Activated CD4-positive, alpha-beta memory T cell treated with anti-CD3 and anti-CD28 coated beads for 36 hours (primary cell): ENCODE results near the gene ADGRG1. TPM values are rescaled to one million over a fixed set of nuclear protein-coding genes. Genes with fewer than 3 reads are reported as not detected.

Experiments
- CTCF ChIA-PET: fragments of 350-600 bp; sonication (Branson Sonifier 250); formaldehyde crosslinking; loops from one replicate; lab custom pipeline; 2021; ENCODE audit warnings: antibody characterized with exemption, inconsistent platforms; lab: Charles Lee
- POLR2A ChIA-PET: fragments of 350-600 bp; sonication (Branson Sonifier 250); formaldehyde crosslinking; loops from one replicate; lab custom pipeline; 2021; ENCODE audit warnings: antibody characterized with exemption; lab: Charles Lee
- DNase-seq: peaks from one replicate; pipeline ENCODE4 v3.0.0-alpha.2; 2020
- H3K27ac Mint-ChIP-seq: one replicate; pipeline ENCODE4 v1.8.0; 2021; ENCODE audit warnings: mixed read lengths
- H3K27me3 Mint-ChIP-seq: one replicate; pipeline ENCODE4 v1.8.0; 2021; ENCODE audit warnings: mixed read lengths
- H3K36me3 Mint-ChIP-seq: one replicate; pipeline ENCODE4 v1.8.0; 2021; ENCODE audit warnings: mixed read lengths
- H3K4me1 Mint-ChIP-seq: one replicate; pipeline ENCODE4 v1.8.0; 2021; ENCODE audit warnings: low read depth, mixed read lengths
- H3K4me3 Mint-ChIP-seq: one replicate; pipeline ENCODE4 v1.8.0; 2021; ENCODE audit warnings: mild to moderate bottlenecking, mixed read lengths
- H3K9me3 Mint-ChIP-seq: one replicate; pipeline ENCODE4 v1.8.0; 2021; ENCODE audit warnings: mixed read lengths
- intact Hi-C: fragments of 100-400 bp; cut with micrococcal nuclease; formaldehyde crosslinking; loops from one replicate; pipeline ENCODE4 v1.15.1; 2023
- total RNA-seq, 2 experiments: library from RNA; stranded (reverse); gene quantifications; one replicate each; pipeline ENCODE4 v1.2.3, GENCODE V29; 2021

The ADGRG1 gene
- total RNA-seq, 2 experiments from 2014 or later, result 4.7 to 6.0 TPM

DNA sequence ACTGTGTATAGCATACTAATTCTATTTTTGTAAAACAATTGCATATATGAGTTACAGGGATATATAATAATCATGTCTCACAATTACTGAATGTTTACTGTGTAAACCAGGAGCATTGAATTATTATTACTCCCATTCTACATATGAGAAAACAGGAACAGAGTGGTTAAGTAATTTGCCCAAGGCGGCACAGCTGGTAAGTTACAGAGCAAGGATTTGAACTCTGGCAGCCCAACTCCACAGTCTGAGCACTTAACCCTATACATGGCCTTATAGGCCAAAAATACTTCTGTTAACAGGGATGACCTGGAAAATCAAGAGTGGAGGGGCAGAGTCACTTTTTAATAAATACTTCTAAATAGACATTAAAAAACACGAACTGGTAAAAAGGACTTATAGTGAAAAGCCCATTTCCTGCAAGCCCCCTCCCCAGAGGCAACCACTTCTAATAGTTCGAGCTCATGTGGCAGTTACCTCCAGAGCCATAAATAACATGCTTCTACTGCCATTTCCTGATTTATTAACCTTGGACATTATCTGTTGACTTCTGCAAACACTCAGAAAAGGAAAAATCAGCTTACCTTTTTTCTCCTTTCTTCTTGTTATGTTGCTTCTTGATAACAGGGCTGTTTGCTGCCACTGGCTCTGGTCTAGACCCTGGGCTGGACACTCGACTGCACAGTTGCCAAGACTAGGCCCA, 22.1 kb upstream of the ADGRG1 start:
- DNase-seq, result no peak
- no peaks in the 10 kb centered on the region for H3K27me3 Mint-ChIP-seq
- no peak overlapping the region for H3K27ac Mint-ChIP-seq
- ChIA-PET CTCF (interaction anchor here (1.1 to 6.3 kb wide), 2 partner anchors 30 to 43 kb away, joined by 4 to 90 read pairs; no protein-coding TSS in a partner anchor), POLR2A (no interaction called here)
- H3K9me3 Mint-ChIP-seq, result no peaks in the 10 kb centered on the region
- intact Hi-C loops, result no loop called here
- no peak overlapping the region for H3K4me3 Mint-ChIP-seq
- H3K36me3 Mint-ChIP-seq, result no peaks in the 10 kb centered on the region
- H3K4me1 Mint-ChIP-seq, result peaks cover 56% of the 10 kb centered on the region

GRCh38 chr16:57606847-57607501, 21.5 kb upstream of the ADGRG1 start:
- intact Hi-C loops, result no loop called here
- ChIA-PET CTCF (interaction anchor here (1.1 to 6.3 kb wide), 3 partner anchors 16 to 42 kb away, joined by 4 to 90 read pairs (median 4); no protein-coding TSS in a partner anchor), POLR2A (interaction anchor here (0.7 kb wide), 1 partner anchor 69 kb away, joined by 3 read pairs; no protein-coding TSS in a partner anchor)
- Mint-ChIP-seq H3K27ac (no peak overlapping the region), H3K27me3 (no peaks in the 10 kb centered on the region), H3K9me3 (no peaks in the 10 kb centered on the region), H3K4me1 (peaks cover 55% of the 10 kb centered on the region), H3K36me3 (no peaks in the 10 kb centered on the region), H3K4me3 (no peak overlapping the region)
- peak; percentile 7 for DNase-seq

DNA sequence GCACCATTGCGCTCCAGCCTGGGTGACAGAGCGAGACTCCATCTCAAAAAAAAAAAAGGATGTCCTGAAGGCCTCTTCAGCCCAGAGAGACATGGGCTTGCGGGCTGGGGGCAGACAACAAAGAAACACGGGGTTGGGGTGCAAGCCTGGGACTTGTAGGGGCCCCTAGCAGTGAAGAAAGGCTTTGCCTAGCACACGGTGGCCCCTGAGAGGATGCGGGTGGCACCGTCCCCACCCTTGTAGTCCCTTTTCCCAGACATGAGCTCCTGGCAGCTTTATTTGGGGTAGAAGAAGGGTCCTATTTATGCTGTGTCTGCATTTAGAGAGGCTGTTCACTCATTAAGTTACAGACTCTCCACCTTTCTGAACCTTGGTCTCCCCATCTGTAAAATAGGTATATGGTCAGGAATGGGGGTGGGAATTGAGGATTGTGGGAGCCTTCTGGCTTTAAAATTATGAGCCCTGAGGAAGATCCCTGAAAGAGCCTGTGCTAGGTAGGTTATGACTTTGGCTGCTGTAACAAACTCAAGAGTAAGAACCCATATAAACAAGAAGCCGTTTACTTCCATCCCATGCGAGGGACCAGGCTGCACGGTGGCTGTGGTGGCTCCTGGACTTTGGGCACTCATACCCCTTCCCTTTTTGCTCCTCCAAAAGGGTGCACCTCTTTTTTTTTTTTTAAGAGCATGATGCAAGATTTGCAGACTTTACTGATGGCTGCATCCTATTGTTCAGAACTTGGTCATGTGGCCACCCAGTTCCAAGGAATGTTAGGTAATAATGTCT, 20.6 kb upstream of the ADGRG1 start:
- Mint-ChIP-seq H3K9me3 (no peaks in the 10 kb centered on the region), H3K4me1 (peaks cover 50% of the 10 kb centered on the region), H3K27me3 (no peaks in the 10 kb centered on the region), H3K36me3 (no peaks in the 10 kb centered on the region), H3K4me3 (no peak overlapping the region), H3K27ac (no peak overlapping the region)
- CTCF ChIA-PET, result interaction anchor here (0.6 to 6.3 kb wide), 3 partner anchors 9 to 41 kb away, joined by 4 to 90 read pairs (median 4); no protein-coding TSS in a partner anchor
- intact Hi-C loops, result no loop called here
- DNase-seq, result peak; percentile 7
- POLR2A ChIA-PET, result interaction anchor here (0.7 to 2.3 kb wide), 2 partner anchors 17 to 70 kb away, joined by 3 to 12 read pairs; no protein-coding TSS in a partner anchor

- CTCF ChIA-PET, result interaction anchor here (0.6 to 6.3 kb wide), 13 partner anchors 7 to 569 kb away, joined by 3 to 90 read pairs (median 8); partner anchors contain the start of gene ADGRG1
- no peaks in the 10 kb centered on the region for H3K9me3 Mint-ChIP-seq
- no peak overlapping the region for H3K27ac Mint-ChIP-seq
- intact Hi-C loops, result loop anchor here (1.0 kb wide), 4 partner anchors 17 to 41 kb away; partner anchors contain the start of gene ADGRG1
- H3K4me3 Mint-ChIP-seq, result no peak overlapping the region
- H3K4me1 Mint-ChIP-seq, result peaks cover 43% of the 10 kb centered on the region
- DNase-seq, result peak; percentile 7
- no peaks in the 10 kb centered on the region for H3K27me3 Mint-ChIP-seq
- H3K36me3 Mint-ChIP-seq, result no peaks in the 10 kb centered on the region
- POLR2A ChIA-PET, result interaction anchor here (2.3 kb wide), 2 partner anchors 17 to 71 kb away, joined by 12 to 17 read pairs; no protein-coding TSS in a partner anchor
Observed at GRCh38 chr16:57608462-57609113, 19.8 kb upstream of the ADGRG1 start.

GRCh38 chr16:57609541-57610401, 18.7 kb upstream of the ADGRG1 start:
- peak overlapping the region; percentile 48 for H3K4me3 Mint-ChIP-seq
- no peaks in the 10 kb centered on the region for H3K9me3 Mint-ChIP-seq
- no peaks in the 10 kb centered on the region for H3K27me3 Mint-ChIP-seq
- ChIA-PET POLR2A (interaction anchor here (0.9 to 3.3 kb wide), 6 partner anchors 8 to 568 kb away, joined by 3 to 39 read pairs (median 9); partner anchors contain the start of gene KATNB1), CTCF (interaction anchor here (0.7 to 6.3 kb wide), 16 partner anchors 9 to 570 kb away, joined by 3 to 90 read pairs (median 6); partner anchors contain the start of genes ADGRG1 and POLR2C)
- H3K4me1 Mint-ChIP-seq, result peaks cover 51% of the 10 kb centered on the region
- peak; percentile 92 for DNase-seq
- H3K27ac Mint-ChIP-seq, result peak overlapping the region; percentile 94
- intact Hi-C loops, result loop anchor here (1.0 kb wide), 4 partner anchors 18 to 40 kb away; partner anchors contain the start of gene ADGRG1
- no peaks in the 10 kb centered on the region for H3K36me3 Mint-ChIP-seq

DNA sequence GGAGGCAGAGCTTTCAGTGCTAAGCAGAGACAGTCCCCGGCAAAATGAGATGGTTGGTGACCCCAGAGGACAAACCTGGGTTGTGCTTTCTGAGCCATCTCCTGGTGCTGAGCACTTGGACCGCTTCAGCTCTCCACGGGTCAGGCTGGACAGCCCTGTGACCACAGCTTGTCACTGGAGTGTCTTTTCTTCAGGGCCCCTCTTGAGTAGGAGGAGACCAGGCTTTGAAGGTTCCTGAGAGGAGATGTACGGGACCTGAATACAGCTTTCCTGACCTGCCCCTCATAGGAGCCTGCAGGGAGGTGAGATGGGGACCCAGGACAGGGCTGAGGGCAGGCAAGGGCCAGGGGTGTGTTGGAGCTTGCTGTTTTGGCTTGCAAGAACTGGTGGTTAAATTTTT, 17.8 kb upstream of the ADGRG1 start:
- ChIA-PET CTCF (interaction anchor here (0.7 to 6.3 kb wide), 11 partner anchors 9 to 149 kb away, joined by 3 to 90 read pairs (median 9); partner anchors contain the start of genes ADGRG1 and POLR2C), POLR2A (interaction anchor here (2.3 to 3.3 kb wide), 3 partner anchors 9 to 73 kb away, joined by 12 to 39 read pairs (median 17); no protein-coding TSS in a partner anchor)
- intact Hi-C loops, result loop anchor here (1.0 kb wide), 1 partner anchor 8 kb away; no protein-coding TSS in a partner anchor
- no peaks in the 10 kb centered on the region for H3K9me3 Mint-ChIP-seq
- no peaks in the 10 kb centered on the region for H3K27me3 Mint-ChIP-seq
- H3K4me3 Mint-ChIP-seq, result peak overlapping the region; percentile 31
- peak overlapping the region; percentile 94 for H3K27ac Mint-ChIP-seq
- no peaks in the 10 kb centered on the region for H3K36me3 Mint-ChIP-seq
- H3K4me1 Mint-ChIP-seq, result peaks cover 57% of the 10 kb centered on the region
- no peak for DNase-seq

DNA sequence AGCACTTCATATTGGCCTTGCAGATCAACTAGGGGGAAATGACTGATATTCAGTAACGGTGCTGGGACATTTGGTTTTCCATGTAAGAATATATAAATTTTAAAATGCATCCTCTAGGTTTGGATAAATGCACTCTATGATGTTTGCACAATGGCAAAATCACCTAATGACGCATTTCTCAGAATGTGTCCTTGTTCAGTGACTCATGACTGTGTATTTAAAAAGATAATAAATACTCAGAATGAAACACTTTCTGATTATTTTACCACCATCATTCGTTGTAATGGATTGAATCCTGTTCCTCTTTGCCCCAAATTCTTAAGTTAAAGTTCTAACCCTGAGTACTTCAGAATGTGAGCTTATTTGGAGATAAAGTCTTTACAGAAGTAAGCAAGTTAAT, 17.2 kb upstream of the ADGRG1 start:
- POLR2A ChIA-PET, result interaction anchor here (0.6 to 3.3 kb wide), 2 partner anchors 10 to 13 kb away, joined by 4 to 39 read pairs; no protein-coding TSS in a partner anchor

DNA sequence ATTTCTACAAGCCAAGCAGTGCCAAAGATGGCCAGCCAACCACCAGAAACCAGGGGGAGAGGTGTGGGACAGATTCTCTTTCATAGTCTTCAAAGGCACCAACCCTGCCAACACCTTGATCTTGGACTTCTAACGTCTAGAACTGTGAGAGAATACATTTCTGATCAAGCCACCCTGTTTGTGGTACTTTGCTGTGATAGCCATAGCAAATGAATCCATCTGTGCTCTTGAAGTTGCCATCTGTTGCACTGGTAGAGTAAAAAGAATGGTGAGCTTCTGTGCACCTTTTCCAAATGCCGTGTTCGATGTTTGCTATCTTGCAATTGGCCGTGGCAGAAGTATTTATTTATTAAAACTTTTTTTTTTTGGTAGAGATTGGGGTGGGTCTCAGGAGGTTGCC, 16.7 kb upstream of the ADGRG1 start:
- POLR2A ChIA-PET, result interaction anchor here (0.6 to 3.3 kb wide), 2 partner anchors 10 to 14 kb away, joined by 4 to 39 read pairs; no protein-coding TSS in a partner anchor
- Mint-ChIP-seq H3K4me1 (peaks cover 57% of the 10 kb centered on the region), H3K27ac (peak overlapping the region; percentile 94), H3K36me3 (no peaks in the 10 kb centered on the region), H3K27me3 (no peaks in the 10 kb centered on the region), H3K4me3 (no peak overlapping the region), H3K9me3 (no peaks in the 10 kb centered on the region)
- intact Hi-C loops, result loop anchor here (1.0 kb wide), 1 partner anchor 9 kb away; no protein-coding TSS in a partner anchor
- CTCF ChIA-PET, result interaction anchor here (3.8 to 6.3 kb wide), 3 partner anchors 10 to 37 kb away, joined by 64 to 90 read pairs (median 85); no protein-coding TSS in a partner anchor
- no peak for DNase-seq

More for the DNA sequence above, 17.2 kb upstream of the ADGRG1 start:
- intact Hi-C loops, result loop anchor here (1.0 kb wide), 1 partner anchor 9 kb away; no protein-coding TSS in a partner anchor
- DNase-seq, result no peak
- Mint-ChIP-seq H3K27ac (peak overlapping the region; percentile 94), H3K4me1 (peaks cover 57% of the 10 kb centered on the region), H3K4me3 (no peak overlapping the region), H3K27me3 (no peaks in the 10 kb centered on the region), H3K36me3 (no peaks in the 10 kb centered on the region), H3K9me3 (no peaks in the 10 kb centered on the region)
- CTCF ChIA-PET, result interaction anchor here (2.3 to 6.3 kb wide), 5 partner anchors 10 to 38 kb away, joined by 9 to 90 read pairs (median 64); partner anchors contain the start of gene ADGRG1

DNA sequence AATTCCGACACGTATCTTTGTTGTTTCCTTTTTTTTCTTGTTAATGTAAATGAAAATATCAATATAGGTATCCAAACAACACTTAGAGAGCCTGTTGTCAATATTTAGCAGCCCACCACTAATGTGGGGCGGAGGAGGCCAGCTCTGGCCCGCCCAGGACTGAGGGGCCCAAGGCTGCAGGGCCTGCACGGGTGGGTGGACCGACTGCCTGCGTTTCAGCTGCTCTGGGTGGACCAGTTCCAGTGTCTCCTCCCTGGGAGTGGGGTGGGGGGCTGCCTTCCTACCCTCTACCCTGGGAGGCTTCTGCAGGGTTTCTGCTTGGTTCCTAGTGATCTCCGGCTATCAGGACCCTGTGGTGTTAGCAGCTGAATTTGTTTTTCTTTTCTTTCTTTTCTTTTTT, 15.9 kb upstream of the ADGRG1 start:
- Mint-ChIP-seq H3K4me1 (peaks cover 57% of the 10 kb centered on the region), H3K27me3 (no peaks in the 10 kb centered on the region), H3K4me3 (no peak overlapping the region), H3K36me3 (no peaks in the 10 kb centered on the region), H3K9me3 (no peaks in the 10 kb centered on the region), H3K27ac (no peak overlapping the region)
- POLR2A ChIA-PET, result no interaction called here
- no peak for DNase-seq
- intact Hi-C loops, result no loop called here
- CTCF ChIA-PET, result interaction anchor here (1.5 to 5.5 kb wide), 2 partner anchors 11 to 36 kb away, joined by 4 to 85 read pairs; no protein-coding TSS in a partner anchor
